Heart right ventricle (tissue), 16 donors: ENCODE measurements around the gene GDPD5. TPM values are rescaled to one million over a fixed set of nuclear protein-coding genes. Genes with fewer than 3 reads are reported as not detected.

ENCODE experiments used
- ATAC-seq, 8 donors: fragments of 200-7000 bp; cut with Tn5 transposase; one replicate each; pipeline ENCODE4 v1.9.1; 2020; ENCODE audit warnings: mild to moderate bottlenecking in 8 of 8, moderate library complexity in 8 of 8, moderate number of reproducible peaks in 1 of 8
- DNase-seq, 2 donors: peaks; one replicate each; pipeline ENCODE4 v3.0.0-alpha.2; 2020
- H3K27ac ChIP-seq, 10 donors: fragments of 200-600 bp; sonication (generic) in 2 of 10; one replicate each; pipeline versions ENCODE4 v1.5.0 to v1.8.0; 2020 to 2022; ENCODE audit warnings: mild to moderate bottlenecking in 3 of 10
- H3K27me3 ChIP-seq, 7 donors: fragments of 200-600 bp; one replicate each; pipeline ENCODE4 v1.8.0; 2021 to 2022; ENCODE audit warnings: mild to moderate bottlenecking in 2 of 7
- H3K36me3 ChIP-seq, 9 donors: fragments of 200-600 bp; sonication (generic) in 1 of 9; one replicate each; pipeline versions ENCODE4 v1.5.0 to v1.8.0; 2020 to 2022; ENCODE audit warnings: mild to moderate bottlenecking in 2 of 9
- H3K4me1 ChIP-seq, 9 donors: fragments of 200-600 bp; sonication (generic) in 1 of 9; one replicate each; pipeline versions ENCODE4 v1.5.0 to v1.8.0; 2020 to 2022; ENCODE audit warnings: mild to moderate bottlenecking in 4 of 9
- H3K4me3 ChIP-seq, 10 donors: fragments of 200-600 bp; sonication (generic) in 2 of 10; one replicate each; pipeline versions ENCODE4 v1.5.0 to v1.8.0; 2020 to 2022; ENCODE audit warnings: mild to moderate bottlenecking in 7 of 10, moderate library complexity in 2 of 10
- H3K9me3 ChIP-seq, 11 donors: fragments of 200-600 bp in 10 of 11; sonication (generic) in 2 of 11; one replicate each; pipeline versions ENCODE4 v1.5.0 to v1.8.0; 2013 to 2022; ENCODE audit warnings: mild to moderate bottlenecking in 2 of 11, control low read depth in 1 of 11, moderate library complexity in 1 of 11
- CTCF ChIP-seq, 9 donors: fragments of 200-600 bp; sonication (generic) in 2 of 9; IDR thresholded peaks; one replicate each; pipeline versions ENCODE4 v1.5.0 to v1.8.0; 2021 to 2022; ENCODE audit warnings: antibody characterized with exemption in 9 of 9, mild to moderate bottlenecking in 5 of 9, moderate library complexity in 1 of 9
- WGBS, 2 donors: extraction: QIAGEN DNeasy Blood & Tissue Kit; methylation state at CpG; one replicate each; pipeline ENCODE4 v1.1.7; 2013; ENCODE audit warnings: inconsistent platforms in 1 of 2; 5-methylcytosine and 5-hydroxymethylcytosine counted together
- intact Hi-C, 10 donors: fragments of 100-400 bp; cut with DNase I; formaldehyde crosslinking; loops; one replicate each; pipeline versions ENCODE4 v1.11.1 to v1.14.2; 2022
- polyA plus RNA-seq, 2 donors: library from polyadenylated mRNA; stranded (reverse); fragments of 200-250 nt; gene quantifications; one replicate each; pipeline ENCODE4 v1.2.3, GENCODE V29; 2013
- total RNA-seq, 10 donors: library from RNA; stranded (reverse); fragmentation: NEBNext Ultra II Directional in 3 of 10; extraction: Animal tissue kit (Norgen Biotek cat#: 25700) in 3 of 10; gene quantifications; one replicate each; pipeline versions ENCODE4 v1.2.1 to v1.2.4, GENCODE V29; 2021 to 2023
- donor health status: Arrhythmogenic right ventricular cardiomyopathy.
- donor health status: ischemic (EF 13 %, LVEDD 7.1; RV severe dilation, severe dysfunction).
- donor health status: healthy with polysubstance abuse.
- donor health status: DM: no; HTN: yes; CAD: no.
- donor health status: DM: no; HTN: no; CAD: no.
- donor health status: ischemic (EF 25% LVEDD 6.9; RV normal size, moderate dysfunction).
- donor health status: ischemic (EF 25% LVEDD 5.7; RV mildly dilated, moderate dysfunction).
- donor health status: healthy.
- donor health status: DM: yes; HTN: yes; CAD: no.
- donor health status: Ischemic cardiomyopathy.
- donor health status: ischemic (EF 35%, LVEDD 5.7; RV mildly dilated, moderate dysfunction).
- donor health status: nonischemic (EF 11% LVEDD 7.7; RV severe dilation, severe dysfunction).
- donor health status: DM: yes; HTN: yes; CAD: no.
- donor health status: PGD.
- donor health status: ischemic (EF 29% LVEDD 5.4; RV normal size, mild dysfunction).
- donor health status: nonischemic (EF 23%, LVEDD 6.1; RV moderate dilation, normal function).

Gene GDPD5
- total and polyA plus RNA-seq, 12 donors, result 3.3 to 10.3 (median 4.1) TPM

- no peaks in the 10 kb centered on the region for H3K27me3 ChIP-seq
- no peak for DNase-seq
- H3K36me3 ChIP-seq, result no peaks in the 10 kb centered on the region
- 97 to 100% methylated on average over 1 of the region's 1 CpG for WGBS, 2 donors
- TF ChIP-seq CTCF (IDR thresholded peaks at IDR 0.05), result no peak
- intact Hi-C loops, result loop anchor here in 6 of 10 donors (10.0 kb wide), 5 partner anchors 133 to 783 kb away; partner anchors contain the start of gene DGAT2 (in 2 of the 6)
- H3K4me3 ChIP-seq, result no peak overlapping the region
- no peak for ATAC-seq
- H3K4me1 ChIP-seq, result peaks cover 0 to 8% (median 0%) of the 10 kb centered on the region in 9 donors
- H3K9me3 ChIP-seq, result no peaks in the 10 kb centered on the region
- H3K27ac ChIP-seq, result no peak overlapping the region
Observed at GRCh38 chr11:75542088-75542438, 16.3 kb upstream of the GDPD5 start.

GRCh38 chr11:75541193-75542087 is 15.7 kb upstream of the GDPD5 start:
- ATAC-seq, result no peak
- intact Hi-C loops, result loop anchor here in 6 of 10 donors (10.0 kb wide), 5 partner anchors 133 to 783 kb away; partner anchors contain the start of gene DGAT2 (in 2 of the 6)
- DNase-seq, result no peak
- Histone ChIP-seq H3K27ac (no peak overlapping the region), H3K27me3 (no peaks in the 10 kb centered on the region), H3K4me3 (no peak overlapping the region), H3K4me1 (peaks cover 0 to 11% (median 0%) of the 10 kb centered on the region in 9 donors), H3K36me3 (no peaks in the 10 kb centered on the region), H3K9me3 (no peaks in the 10 kb centered on the region)
- WGBS, 2 donors, result 96 to 97% methylated on average over 4 of the region's 4 CpGs
- no peak for TF ChIP-seq CTCF (IDR thresholded peaks at IDR 0.05)

- peaks cover 0 to 11% (median 5%) of the 10 kb centered on the region in 9 donors for H3K4me1 ChIP-seq
- no peak overlapping the region for H3K27ac ChIP-seq
- DNase-seq (no peak), ATAC-seq (no peak)
- no peak overlapping the region for H3K4me3 ChIP-seq
- no peaks in the 10 kb centered on the region for H3K9me3 ChIP-seq
- 63 to 70% methylated on average over 9 of the region's 9 CpGs for WGBS, 2 donors
- H3K27me3 ChIP-seq, result no peaks in the 10 kb centered on the region
- intact Hi-C loops, result loop anchor here in 7 of 10 donors (10.0 kb wide), 7 partner anchors 135 to 785 kb away; partner anchors contain the start of gene DGAT2 (in 2 of the 7)
- no peaks in the 10 kb centered on the region for H3K36me3 ChIP-seq
- TF ChIP-seq CTCF (IDR thresholded peaks at IDR 0.05), result no peak
Observed at GRCh38 chr11:75539459-75540334, 14.0 kb upstream of the GDPD5 start.
